Inflammatory macrophage (primary cell): ENCODE measurements around the gene KSR2.
A peak's percentile ranks its signal among the peaks of the same experiment; 100 is the strongest.
"Not testable (repeated sequence)": the region's sequence is repeated elsewhere in the genome, so short reads cannot be mapped to it uniquely, and the experiment has no call there.

Experiments used
- DNase-seq, 2 donors: peaks; one replicate each; pipeline ENCODE4 v3.0.0-alpha.2; 2020 to 2022

KSR2 gene

DNA sequence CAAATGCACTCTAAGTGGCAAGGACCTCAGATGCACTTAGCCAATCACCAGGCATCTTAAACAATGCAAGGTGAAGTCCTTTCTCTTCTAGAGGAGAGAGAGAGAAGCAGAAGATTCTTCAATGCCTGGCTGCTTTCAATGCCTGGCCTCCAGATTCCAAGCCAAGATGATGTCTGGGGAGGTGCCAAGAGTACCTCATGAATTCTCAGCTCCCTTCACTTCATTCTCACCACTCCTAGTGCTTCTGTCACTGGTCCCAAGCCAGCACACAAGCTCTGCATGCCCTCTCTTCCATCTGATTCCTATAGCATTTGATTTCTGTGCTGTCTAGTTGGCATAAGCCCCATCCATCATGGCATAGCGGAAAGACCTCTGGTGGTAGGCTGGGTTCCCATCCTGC, 225.0 kb downstream of the KSR2 start:
- DNase-seq, result no peak

GRCh38 chr12:117742721-117743120, 226.1 kb downstream of the KSR2 start:
- DNase-seq, result no peak

- no peak for DNase-seq
These were observed 230.6 kb downstream of the KSR2 start for GRCh38 chr12:117738233-117738632.

GRCh38 chr12:117733549-117733805, 235.3 kb downstream of the KSR2 start:
- no peak for DNase-seq

- no peak for DNase-seq
These were observed 235.8 kb downstream of the KSR2 start for GRCh38 chr12:117732761-117733548.

- DNase-seq, result not testable (repeated sequence)
These were observed 237.7 kb downstream of the KSR2 start for GRCh38 chr12:117731131-117731530.

DNA sequence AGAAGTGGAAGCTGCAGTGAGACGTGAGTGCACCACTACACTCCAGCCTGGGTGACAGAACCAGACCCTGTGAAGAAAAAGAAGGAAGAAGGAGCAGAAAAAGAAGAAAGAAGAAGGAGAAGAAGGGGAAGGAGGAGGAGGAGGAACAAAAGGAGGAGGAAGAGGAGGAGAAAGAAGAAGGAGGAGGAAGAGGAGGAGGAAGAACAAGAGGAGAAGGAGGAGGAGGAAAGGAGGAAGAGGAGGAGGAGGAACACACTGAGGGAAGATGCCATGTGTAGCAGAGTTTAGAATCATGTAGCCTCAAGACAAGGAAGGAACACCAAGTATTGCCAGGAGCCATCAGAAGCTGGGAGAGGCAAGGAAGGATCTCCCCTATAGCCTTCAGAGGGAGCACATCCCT, 241.5 kb downstream of the KSR2 start:
- DNase-seq, result no peak

DNA sequence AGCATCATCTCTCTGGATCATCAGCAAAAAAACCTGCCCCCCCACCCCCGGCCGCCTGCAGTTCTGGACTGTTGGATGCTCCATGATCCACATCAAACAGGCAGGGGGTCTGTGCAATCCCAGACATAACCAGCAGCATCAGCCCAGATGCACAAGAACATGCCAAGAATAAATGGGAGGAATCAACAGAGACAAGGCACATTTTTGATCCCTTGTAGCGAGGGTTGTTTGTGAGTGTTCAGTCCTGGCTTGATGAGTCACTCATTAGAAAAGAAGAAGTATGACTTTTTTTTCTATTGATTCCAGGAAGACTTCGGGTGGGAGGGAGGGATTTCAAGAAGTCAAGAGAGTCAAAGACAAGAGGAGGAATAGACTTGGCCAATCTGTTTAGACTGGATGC, 244.2 kb downstream of the KSR2 start:
- DNase-seq, result peak; percentile 7 to 9

- no peak for DNase-seq
These were observed 250.2 kb downstream of the KSR2 start for GRCh38 chr12:117718559-117718958.

GRCh38 chr12:117718141-117718540, 250.6 kb downstream of the KSR2 start:
- DNase-seq, result no peak

- DNase-seq, result no peak
These were observed 254.6 kb downstream of the KSR2 start for GRCh38 chr12:117714203-117714602.

GRCh38 chr12:117710121-117710520, 258.7 kb downstream of the KSR2 start:
- DNase-seq, result no peak

- no peak for DNase-seq
These were observed 260.9 kb downstream of the KSR2 start for GRCh38 chr12:117707861-117708260.

- no peak for DNase-seq
These were observed 265.2 kb downstream of the KSR2 start for GRCh38 chr12:117703584-117703983.

- no peak for DNase-seq
These were observed 266.0 kb downstream of the KSR2 start for GRCh38 chr12:117702741-117703140.

- no peak for DNase-seq
These were observed 269.2 kb downstream of the KSR2 start for GRCh38 chr12:117699575-117699974.

- no peak for DNase-seq
These were observed 269.7 kb downstream of the KSR2 start for GRCh38 chr12:117699118-117699517.

DNA sequence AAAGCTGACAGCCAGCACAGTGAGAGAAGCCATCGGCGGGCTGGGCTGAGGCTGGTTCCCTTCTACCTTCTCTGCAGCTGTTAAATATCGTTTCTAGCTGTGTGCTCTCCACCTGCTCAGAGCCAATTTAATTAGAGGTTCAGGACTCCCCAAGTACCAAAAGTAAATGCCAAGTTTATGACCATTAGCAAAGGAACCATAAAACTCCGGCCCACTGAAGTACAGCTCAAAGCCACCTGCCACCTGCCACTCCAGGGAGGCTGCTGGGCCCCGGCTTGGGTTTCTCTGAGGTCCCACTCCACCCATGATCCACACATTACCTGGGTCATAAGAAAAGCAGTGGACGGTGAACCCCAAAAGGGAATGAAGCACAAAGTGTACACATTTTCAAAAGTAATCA, 272.8 kb downstream of the KSR2 start:
- DNase-seq, result no peak

GRCh38 chr12:117692512-117692911, 276.3 kb downstream of the KSR2 start:
- no peak for DNase-seq

DNA sequence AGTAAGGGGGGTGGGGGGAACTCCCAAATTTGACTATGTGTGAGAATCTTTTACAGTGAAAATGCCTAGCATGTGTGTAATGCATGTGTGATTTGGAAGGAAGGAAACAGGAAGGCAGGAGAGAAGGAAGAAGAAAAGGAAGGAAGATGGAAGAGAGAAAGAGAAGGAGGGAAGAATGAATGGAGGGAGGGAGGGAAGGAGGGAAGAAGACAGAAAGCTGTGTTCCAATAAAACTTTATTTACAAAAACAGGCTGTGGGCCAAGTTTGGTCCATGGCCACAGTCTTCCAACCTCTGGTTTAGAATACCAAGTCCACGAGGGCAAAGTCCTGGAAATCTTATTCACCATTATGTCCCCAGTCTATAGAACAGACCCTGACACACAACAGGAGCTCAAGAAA, 278.9 kb downstream of the KSR2 start:
- DNase-seq, result no peak

GRCh38 chr12:117688446-117688845, 280.3 kb downstream of the KSR2 start:
- DNase-seq, result no peak

- no peak for DNase-seq
These were observed 281.8 kb downstream of the KSR2 start for GRCh38 chr12:117686911-117687377.

GRCh38 chr12:117686210-117686609, 282.6 kb downstream of the KSR2 start:
- DNase-seq, result no peak

GRCh38 chr12:117685110-117685926, 283.5 kb downstream of the KSR2 start:
- DNase-seq, result peak; percentile 3 to 8
